Upper lobe of left lung (tissue), 4 donors: ENCODE results near the gene ANKS1A.

Source experiments
- POLR2A ChIP-seq, 4 donors: fragments of 450-650 bp; IDR thresholded peaks; one replicate each; pipeline ENCODE4 v1.5.1; 2016 to 2017; ENCODE audit warnings: antibody characterized with exemption in 4 of 4, mild to moderate bottlenecking in 2 of 4
- TF ChIP-seq, protein P1 (sequence below), 6 experiments: fragments of 450-650 bp in 4 of 6; fragments of 200-600 bp in 2 of 6; sonication (generic) in 2 of 6; IDR thresholded peaks; one replicate each; pipeline ENCODE4 v1.5.1; 2016 to 2019; ENCODE audit warnings: antibody characterized with exemption in 6 of 6

DNA sequence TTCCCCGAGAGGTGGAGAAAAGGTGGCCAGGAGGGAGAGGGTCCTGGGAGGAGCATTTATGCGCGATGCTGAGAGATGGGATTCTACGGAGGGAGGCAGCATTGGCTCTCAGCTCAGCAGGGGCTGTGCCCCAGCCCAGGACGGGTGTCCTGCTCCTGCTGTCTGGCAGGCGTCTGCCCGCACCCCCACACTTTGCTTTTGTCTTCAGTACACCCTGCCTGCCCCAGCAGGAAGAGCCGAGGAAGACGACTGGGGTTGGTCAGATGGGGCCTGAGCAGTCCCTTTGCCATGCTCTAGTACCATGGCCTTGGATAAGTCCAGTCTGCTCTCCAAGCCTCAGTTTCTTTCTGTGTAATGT lies 183.6 kb downstream of the ANKS1A start:
- no peak for TF ChIP-seq POLR2A (IDR thresholded peaks at IDR 0.05)
- TF ChIP-seq, protein P1, sequence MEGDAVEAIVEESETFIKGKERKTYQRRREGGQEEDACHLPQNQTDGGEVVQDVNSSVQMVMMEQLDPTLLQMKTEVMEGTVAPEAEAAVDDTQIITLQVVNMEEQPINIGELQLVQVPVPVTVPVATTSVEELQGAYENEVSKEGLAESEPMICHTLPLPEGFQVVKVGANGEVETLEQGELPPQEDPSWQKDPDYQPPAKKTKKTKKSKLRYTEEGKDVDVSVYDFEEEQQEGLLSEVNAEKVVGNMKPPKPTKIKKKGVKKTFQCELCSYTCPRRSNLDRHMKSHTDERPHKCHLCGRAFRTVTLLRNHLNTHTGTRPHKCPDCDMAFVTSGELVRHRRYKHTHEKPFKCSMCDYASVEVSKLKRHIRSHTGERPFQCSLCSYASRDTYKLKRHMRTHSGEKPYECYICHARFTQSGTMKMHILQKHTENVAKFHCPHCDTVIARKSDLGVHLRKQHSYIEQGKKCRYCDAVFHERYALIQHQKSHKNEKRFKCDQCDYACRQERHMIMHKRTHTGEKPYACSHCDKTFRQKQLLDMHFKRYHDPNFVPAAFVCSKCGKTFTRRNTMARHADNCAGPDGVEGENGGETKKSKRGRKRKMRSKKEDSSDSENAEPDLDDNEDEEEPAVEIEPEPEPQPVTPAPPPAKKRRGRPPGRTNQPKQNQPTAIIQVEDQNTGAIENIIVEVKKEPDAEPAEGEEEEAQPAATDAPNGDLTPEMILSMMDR (IDR thresholded peaks at IDR 0.05) = no peak
